CMK (cell line): ENCODE results near the gene RXRA.

Source experiments
- DNase-seq: peaks from one replicate; pipeline ENCODE4 v3.0.0-alpha.2; 2010; ENCODE audit warnings: low read depth

The RXRA gene

DNA sequence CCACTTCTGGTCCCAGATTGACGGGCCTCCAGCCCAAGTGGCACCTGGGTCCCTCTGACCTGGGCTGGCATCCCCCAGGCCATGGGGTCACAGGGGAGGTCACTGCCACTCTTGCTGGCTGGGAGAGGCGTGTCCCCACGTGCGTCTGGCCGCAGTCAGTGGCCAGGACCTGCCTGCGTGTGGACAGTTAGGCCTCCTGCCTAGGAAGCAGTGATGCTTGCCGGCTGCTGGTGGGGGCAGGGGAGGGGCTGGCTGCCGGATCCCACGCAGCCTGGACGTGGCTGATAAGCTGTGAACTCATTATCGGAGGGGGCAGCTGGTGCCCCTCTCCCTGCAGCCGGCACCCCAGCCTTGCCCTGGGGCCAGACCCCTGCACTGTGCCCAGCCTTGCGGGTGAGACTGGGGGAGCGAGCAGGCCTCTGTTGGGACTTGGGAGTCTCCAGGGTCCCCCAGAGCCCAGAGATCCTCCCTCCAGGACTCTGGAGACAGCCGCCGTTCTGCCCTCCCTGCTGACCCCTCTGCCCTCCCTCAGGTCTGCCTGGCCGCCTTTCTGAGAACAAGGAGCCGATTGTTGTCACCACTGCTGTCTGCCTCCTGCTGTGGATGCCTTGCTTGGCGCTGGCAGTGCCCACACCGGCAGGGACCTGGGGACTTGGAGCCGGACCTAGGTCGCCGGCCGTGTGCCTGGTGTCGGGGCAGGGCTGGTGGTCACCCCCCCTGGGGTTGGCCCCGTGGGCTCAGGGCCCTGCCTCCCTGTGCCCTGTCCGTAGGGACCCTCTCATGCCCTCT is 12.3 kb downstream of the RXRA start:
- peak; percentile 94 for DNase-seq

DNA sequence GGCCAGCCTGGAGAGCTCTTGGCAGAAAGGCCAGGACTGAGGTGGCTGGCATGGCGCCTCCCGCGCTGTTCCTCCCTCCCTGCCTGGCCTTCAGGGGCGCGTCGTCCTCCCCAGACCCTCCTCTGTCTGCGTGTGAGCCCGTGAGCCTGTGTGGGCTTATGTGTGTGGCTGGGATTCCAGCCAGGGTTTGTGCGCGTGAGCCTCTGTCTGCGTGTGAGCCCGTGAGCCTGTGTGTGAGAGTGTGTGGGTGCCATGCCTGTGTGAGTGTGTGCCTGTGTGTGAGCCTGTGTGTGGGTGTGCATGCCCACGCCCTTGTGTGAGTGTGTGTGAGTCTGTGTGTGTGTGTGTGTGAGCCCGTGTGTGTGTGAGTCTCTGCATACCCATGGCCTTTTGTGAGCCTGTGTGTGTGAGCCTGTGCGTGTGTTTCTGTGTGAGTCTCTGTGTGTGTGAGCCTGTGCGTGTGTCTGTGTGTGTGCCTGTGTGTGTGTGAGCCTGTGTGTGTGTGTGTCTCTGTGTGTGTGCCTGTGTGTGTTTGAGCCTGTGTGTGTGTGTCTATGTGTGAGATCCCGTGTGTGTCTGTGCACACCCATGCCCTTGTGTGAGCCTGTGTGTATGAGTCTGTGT is 13.0 kb downstream of the RXRA start:
- DNase-seq, result peak; percentile 70

DNA sequence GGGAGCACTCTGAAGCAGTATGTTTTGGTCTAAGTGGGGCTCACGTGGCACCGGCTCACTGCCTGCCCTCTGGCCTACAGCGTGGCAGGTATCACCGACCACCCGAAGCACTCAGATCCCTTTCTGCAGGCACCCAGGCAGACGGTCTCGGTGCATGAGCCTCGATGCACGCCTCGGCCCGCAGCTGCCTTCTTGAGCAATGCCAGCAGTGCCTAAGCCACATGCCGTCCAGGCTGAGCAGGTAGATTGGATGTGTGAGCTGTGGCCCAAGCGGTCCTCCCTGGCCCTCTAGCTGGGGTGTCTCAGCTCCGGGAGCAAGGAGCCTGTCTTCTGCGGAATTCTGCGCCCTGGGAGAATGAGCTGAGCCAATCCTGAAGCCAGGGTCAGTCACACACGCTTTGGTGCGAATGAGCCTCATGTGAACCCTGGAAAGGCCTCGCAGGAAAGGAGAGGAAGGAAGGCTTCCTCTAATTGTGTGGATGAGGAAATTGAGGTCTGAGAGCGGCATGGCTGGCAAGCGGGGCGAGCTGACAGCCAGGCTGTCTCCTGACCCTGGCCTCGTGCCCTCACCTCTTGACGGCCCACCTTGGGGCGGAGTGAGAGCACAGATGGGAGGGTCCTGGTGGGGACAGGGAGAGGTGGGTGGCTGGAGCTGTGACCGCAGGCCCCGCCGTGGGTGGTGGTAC is 14.4 kb downstream of the RXRA start:
- no peak for DNase-seq

DNA sequence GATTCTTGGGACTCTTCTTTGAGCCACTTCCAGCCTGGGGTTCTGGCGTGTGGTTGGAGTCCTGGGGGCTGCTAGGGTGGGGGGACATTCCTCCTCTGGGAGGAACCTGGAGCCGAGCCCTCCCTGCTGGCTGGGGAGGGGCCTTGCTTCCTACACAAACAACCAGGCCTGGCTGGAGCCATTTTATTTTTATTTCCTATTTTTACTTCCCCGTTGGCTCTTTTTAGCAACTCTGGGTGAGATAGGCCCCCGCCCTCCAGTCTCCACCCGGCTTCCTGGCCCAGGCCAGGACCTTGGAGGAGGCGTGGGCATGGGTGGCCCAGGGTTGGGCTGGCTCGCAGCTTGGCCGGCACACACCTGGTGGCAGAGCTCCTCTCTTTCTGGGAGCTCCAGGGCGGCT is 15.1 kb downstream of the RXRA start:
- DNase-seq, result no peak

DNA sequence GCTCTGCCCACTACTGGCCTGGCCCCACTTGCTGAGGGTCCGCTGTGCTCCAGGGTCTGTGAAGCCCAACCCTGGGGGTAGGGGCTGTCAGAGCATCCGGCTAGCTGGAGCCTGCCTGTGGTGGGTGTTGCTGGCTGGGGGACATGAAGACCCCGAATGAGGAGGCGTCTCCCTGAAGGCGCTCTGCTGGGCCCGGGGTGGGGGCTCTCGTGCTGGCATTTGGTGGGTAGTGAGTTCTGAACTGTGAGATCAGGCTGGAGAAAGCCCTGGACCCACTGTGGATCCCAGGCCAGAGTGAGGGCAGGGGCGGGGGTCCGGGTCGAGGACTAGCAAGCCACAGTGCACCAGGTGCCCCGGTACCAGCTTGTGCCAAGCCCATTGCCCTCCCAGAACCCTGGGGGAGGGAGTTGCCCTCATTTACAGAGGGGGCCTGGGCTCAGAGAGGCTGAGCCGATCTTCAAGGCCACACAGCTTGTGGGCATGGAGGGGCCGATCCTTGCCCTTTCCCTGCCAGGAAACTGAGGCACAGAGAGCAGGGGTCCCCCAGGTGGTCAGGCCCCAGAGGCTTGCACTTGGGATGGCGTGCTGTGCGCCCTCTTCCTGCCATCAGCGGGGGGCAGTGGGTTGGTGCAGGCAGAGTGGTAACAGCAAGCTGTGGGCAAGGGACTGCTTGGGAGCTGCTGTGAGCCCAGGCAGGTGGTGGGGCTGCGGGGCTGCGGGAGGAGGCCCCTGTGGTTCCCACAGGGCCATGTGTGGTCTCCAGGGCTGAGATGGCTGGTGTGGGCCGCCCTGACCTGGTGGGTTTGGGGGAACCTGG is 15.9 kb downstream of the RXRA start:
- no peak for DNase-seq

DNA sequence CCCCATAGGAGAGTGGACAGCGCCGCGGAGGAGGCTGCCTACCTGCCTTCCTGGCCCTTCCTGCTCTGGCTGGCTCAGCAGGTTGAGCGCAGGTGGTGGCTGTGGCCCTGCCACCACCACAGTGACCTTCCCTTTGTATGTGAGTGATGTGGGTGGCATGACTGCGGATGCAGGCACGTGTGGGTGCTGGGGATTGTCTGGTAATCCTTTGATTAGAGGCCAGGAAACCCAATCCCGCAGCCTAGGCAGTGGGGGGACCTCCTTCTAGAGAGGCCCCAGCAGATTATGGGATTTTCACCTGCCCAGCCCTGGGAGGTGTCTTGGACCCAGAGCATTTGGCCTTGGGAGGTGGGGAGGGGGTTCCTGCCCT is 16.5 kb downstream of the RXRA start:
- no peak for DNase-seq

DNA sequence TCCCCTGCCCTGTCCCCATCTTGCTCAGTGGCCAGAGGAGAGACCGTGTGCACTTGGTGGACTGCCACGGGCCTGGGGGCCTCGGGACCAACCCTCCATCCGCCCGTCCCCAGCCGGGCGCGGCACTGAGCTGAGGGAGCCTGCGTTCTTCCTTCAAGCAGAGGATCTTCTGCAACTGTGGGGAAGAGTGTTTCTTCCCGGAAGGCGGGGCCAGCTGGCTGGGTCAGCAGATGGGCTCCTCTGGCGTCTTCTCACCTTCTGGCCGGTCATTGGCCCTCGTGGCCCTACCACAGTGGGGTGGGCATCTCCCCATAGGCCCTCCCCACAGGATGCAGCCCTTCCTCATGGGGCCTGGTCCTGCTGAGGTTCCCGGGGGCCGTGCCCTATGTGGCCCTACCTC is 17.4 kb downstream of the RXRA start:
- no peak for DNase-seq

DNA sequence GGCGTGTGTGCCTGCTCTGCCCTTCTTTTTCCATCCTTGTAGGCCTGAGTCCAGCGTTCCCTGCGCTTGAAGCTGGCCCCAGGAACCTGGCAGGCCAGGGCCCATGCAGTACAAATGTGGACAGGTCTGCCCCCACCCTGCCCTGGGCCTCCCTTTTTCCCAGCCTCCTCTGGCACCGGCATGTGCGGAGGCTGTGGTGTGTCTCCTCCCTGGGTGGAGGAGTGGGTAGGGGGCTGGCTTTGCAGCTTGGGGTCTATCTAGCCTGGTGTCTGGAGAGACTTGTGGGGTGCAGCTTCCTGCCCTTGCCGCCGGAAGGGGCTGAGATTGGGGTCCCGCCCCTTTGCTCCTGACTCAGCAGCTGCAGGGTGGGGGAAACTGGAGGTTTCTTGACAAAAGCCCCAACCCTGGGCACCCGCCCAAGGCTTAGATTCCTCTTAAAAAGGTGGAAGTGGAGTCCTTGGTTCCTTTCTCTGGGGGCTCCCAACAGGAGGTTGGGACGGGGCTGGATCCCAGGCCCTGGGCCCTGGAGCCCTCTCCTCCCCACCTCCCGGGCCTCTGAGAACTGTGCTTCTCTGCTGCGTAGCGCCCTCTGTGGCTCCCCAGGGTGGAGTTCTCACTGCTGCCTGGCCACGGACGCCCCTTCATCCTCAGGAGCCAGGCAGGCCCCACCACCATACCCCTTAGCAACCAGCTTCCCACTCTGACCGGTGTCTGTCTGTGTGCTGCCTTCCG is 18.0 kb downstream of the RXRA start:
- DNase-seq, result no peak

DNA sequence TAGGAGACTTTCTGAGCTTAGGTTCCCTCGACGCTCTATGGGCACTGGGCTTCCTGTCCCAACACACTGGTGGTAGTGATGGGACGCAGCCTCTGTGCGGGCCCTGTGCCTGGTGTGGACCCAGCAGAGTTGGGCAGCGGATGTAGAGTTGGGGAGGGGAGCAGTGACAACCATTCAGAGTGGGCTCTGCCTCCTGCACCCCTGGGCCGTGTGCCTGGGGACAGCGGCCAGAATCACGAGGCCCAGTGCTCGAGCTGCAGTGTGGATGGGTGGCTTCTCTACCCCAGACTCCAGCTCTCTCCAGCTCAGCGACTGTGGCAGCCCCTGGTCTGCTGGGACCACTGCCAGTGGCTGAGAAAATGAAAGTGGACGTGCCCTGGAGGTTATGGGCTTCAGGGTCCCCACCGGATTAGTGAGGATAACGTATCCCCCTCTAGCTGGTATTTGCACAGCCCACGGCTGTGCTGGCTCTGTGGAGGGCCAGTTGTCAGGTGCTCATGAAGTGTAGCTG is 18.6 kb downstream of the RXRA start:
- DNase-seq, result no peak

DNA sequence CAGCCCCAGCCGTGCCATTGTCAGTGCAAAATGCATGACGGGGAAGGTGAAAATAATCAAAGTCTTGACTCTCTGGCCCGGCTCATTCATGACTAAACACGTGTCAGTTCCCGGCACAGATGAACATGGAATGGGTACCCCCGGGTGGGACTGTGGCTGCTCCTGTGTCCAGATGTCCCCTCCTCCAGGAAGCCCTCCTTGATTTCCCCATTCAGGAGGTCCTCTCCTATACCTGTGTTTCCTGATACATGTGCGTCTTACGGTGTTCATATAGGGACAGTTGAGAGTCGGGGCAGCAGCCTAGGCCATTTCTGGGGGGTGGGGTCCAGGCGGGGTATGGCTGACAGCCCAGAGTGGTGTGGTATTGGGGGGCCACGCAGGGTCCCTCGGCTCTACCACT is 19.5 kb downstream of the RXRA start:
- DNase-seq, result no peak

DNA sequence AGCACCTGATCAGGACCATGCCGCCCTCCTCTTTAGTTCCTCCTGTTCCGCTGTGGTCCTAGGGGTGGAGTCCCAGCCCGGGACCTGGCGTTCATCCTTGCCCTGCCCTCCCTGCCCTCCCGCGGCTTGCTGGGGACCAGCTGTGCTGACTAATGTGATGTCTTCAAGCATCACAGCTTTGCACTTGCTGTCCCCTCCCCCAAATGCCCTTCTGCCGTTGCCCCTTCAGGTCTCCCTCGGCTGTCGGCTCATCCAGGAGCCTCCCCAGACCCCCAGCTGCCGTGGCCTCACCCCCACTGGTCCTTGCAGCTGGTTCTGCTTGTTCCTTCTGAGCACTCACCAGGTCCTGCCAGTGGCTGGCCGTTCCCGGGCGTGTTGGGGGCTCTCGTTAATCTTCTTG is 19.9 kb downstream of the RXRA start:
- DNase-seq, result no peak

DNA sequence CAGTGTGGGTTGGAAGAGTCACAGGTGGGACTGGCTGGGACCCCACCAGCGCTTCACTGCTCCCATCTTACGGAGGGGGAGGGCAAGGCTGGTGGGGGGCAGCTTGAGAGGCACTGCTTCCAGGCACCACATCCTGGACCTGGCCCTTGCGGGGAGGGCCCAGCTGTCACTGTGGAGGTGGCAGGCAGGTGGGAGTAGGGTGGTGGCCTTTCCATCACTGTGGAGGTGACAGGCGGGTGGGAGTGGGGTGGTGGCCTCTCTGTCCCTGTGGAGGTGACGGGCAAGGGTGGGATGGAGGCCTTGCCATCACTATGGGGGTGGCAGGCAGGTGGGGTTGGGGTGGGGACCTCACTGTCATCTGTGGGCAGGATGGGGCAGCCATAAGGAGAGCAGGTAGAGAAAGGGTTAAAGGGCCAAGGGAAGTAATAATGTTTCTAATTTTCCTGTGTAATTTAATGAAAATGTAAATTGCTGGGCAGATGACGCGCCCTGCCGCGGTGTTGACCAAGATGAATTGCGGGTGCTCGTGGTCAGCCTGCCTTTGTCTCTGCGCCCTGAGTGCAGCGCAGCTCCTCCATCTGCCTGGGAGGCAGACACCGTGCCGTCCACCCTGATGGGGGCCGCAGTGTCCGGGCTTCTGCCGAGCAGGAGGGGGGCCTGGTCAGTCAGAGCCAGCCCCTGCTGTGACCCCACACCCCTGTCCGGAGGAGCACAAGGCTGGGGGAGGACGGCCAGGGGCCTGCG is 20.8 kb downstream of the RXRA start:
- DNase-seq, result no peak

DNA sequence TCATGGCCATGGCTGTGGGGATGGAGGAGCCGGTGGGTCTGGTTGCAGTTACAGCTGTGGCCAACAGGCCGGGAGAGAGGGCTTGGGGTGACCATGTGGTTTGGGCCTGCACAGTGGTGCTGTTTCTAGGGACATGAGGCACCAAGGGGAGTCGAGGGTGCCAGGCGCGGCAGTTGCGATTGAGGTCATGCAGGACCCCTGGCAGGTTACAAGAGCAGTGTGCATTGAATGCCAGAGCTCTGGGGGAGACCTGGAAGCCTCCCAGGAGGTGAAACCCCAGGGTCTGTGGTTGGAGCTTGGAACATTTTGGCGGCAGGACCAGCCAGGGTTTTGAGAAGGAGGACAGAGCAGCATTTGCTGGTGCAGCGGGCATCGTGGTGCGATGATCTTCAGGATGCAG is 21.7 kb downstream of the RXRA start:
- no peak for DNase-seq

DNA sequence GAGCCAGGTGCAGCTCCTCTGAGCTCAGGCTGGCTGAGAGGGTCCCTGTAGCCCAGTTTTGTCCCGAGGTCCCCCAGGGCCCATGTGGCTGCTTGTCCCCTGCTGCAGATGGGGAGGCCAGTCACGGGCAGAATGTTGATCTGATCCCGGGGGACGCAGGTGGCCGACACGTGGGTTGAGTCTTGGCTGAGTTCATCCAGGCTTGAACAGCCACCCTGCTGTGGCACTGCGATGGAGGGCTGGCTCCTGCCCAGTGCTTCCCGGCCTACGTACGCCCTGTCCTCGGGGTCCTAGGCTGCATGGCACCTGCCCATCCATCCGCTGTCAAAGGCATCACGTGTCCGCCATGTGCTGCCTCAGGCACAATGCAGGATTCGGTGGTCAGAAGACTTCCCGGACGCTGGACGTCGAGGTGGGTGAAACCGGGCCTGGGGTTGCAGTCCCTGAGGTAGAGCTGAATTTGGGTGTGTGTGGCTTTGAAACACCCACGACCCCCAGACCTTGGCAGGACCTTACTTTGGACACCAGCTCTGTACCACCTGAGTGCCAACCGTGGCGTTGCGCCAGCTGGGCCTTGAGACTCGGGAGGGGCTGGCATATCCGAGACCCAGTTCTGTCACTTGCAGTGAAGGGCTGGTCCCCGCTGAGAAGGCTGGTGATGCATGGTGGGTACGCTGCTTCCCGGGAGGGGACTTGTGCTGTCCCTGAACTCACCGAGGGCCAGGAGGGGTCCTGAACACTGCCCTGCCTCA is 22.3 kb downstream of the RXRA start:
- DNase-seq, result no peak

DNA sequence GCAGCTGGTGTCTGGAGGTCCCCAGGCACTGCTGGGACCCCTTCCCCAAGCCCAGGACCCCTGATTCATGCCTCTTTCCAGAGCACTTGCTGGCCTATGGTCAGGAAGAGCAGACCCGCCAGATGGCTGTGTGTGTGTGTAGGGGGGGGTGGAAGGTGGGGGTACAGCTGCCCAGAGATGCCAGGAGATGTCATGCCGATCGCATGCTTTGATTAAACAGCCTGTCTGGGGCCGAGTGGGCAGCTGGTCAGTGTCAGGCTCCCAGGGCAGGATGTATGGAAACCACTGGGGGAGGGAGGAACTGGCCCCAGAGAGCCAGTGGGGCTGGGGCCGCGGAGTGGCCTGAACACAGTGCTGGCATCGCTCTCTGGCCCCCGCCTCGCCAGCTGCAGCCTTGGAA is 23.7 kb downstream of the RXRA start:
- no peak for DNase-seq

DNA sequence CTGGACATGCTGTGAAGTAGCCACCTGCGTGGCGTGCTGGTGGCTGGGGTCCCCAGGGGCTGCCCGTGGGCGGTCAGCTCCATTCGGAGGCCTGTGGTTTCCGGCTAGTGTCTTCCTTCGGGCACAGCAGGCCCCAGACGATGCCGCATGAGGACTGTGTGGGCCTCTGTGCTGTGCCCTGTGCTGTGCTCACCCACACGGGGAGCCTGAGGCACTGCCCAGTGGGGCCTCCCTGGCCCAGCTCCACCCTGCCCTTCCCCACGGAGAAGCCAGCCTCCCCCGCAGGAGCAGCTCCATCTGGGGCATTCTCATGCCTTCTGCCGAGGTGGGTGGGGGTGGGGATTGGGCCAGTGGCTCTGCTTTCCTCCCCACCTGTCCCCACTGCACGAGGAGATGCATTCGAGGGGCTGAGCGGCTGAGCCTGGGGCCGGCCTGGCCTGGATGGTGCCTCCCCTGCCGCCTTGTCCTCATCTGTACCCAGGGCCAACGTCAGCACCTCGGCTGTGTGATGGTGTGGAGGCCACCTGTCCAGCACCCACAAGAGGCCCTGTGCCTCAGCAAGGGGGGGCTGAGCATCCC is 24.2 kb downstream of the RXRA start:
- DNase-seq, result no peak

DNA sequence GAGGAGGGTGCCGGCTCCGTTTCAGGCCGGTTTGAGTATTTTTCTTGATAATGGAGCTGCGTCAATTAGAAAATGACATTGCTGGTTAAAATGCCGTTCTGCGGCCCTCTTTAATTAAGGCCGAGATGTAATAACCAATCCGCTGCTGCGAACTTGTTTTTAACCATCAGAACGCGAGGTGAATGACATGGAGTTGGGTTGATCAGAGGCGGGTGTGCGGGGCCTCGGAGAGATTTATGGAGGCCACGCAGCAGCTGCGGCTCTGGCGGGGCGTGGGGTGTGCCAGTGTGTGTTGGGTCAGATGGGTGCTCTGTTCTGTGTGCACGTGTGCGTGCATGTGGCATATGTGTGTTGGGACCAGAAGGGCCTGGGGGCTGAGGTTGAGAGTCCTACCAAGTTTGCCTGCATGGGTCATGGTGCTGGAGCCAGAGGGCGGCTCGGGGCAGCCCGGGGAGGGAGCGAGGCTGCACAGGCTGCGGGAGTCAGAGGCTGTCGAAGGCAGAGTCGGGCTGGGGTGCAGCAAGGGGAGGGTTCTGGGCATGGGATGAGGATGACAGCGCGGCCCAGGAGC is 25.4 kb downstream of the RXRA start:
- no peak for DNase-seq

DNA sequence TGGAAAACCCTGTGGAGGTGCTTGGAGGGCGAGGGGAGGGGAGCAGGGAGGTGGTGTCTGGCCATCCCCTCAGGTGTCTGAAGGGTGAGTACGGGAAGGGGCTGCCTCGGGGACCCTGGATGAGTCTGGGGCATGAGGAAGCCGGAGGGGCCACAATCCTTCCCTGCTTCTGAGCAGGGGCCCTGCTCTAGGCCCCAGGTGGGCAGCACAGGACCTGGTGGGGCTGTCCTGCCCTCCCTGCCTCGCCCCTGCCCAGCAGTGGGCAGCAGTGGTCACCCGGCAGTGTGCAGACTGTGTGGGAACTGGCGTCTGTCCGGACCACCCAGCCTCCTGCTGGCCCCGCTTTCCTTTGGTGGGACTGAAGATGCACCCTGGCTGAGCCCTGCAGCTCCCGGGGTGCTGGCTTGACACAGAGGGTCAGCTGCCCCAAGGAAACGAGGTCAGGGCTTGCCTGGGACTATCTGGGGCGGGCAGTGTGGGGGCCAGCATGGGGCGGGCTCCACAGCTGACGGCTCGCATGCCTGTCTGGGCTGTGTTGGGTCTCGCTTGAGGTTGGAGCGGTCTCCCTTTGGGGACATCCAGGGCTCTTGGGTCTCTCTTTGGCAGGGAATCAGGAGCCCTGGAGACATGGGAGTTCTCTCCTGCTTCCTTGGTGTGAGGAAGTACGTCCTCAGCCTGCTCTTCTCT is 26.1 kb downstream of the RXRA start:
- no peak for DNase-seq

DNA sequence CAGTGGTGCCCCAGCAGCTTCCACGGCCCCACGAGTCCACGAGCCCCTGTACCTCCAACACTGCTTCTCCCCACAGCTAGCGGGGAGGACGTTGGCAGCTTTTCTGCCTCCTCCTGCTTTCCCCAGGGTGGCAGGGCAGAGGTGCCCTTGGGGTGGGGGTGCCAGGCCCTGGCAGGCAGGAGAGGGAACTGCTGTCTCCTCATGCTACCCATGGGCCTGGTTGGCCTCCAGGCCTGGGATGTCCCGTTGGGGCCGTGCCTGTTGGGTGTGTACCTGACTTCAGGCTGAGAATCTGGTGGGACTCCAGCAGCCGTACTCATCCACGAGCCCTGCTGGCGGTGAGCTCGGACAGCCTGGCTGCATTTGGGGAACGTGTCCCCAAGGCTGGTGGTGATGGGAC is 27.3 kb downstream of the RXRA start:
- DNase-seq, result no peak
